ENCODE measurements around the gene CYP2A7.
"Not testable (repeated sequence)": the region's sequence is repeated elsewhere in the genome, so short reads cannot be mapped to it uniquely, and the experiment has no call there.

The CYP2A7 gene

GRCh38 chr19:40923934-40924391 lies 41.9 kb upstream of the CYP2A7 start:
- Histone ChIP-seq H3K27ac (replicated peaks) (no peak overlapping the region), H3K4me3 (replicated peaks; ENCODE audit: insufficient read depth, low read length) (no peak overlapping the region), H3K27me3 (ENCODE audit: insufficient read depth, poor library complexity, severe bottlenecking) (no peaks in the 10 kb centered on the region)
- TF ChIP-seq CTCF (IDR thresholded peaks at IDR 0.05; ENCODE audit: insufficient read depth, low read length) (no peak), SPI1 (IDR thresholded peaks at IDR 0.05; ENCODE audit: borderline replicate concordance, low read depth) (no peak), GABPA (IDR thresholded peaks at IDR 0.05; ENCODE audit: low read depth) (no peak), REST (IDR thresholded peaks at IDR 0.05; ENCODE audit: insufficient replicate concordance, low read depth) (no peak), POLR2AphosphoS5 (IDR thresholded peaks at IDR 0.05; ENCODE audit: low read depth) (no peak)
- no peak for DNase-seq (ENCODE audit: low read depth in 1 of 2, low spot score in 1 of 2)

DNA sequence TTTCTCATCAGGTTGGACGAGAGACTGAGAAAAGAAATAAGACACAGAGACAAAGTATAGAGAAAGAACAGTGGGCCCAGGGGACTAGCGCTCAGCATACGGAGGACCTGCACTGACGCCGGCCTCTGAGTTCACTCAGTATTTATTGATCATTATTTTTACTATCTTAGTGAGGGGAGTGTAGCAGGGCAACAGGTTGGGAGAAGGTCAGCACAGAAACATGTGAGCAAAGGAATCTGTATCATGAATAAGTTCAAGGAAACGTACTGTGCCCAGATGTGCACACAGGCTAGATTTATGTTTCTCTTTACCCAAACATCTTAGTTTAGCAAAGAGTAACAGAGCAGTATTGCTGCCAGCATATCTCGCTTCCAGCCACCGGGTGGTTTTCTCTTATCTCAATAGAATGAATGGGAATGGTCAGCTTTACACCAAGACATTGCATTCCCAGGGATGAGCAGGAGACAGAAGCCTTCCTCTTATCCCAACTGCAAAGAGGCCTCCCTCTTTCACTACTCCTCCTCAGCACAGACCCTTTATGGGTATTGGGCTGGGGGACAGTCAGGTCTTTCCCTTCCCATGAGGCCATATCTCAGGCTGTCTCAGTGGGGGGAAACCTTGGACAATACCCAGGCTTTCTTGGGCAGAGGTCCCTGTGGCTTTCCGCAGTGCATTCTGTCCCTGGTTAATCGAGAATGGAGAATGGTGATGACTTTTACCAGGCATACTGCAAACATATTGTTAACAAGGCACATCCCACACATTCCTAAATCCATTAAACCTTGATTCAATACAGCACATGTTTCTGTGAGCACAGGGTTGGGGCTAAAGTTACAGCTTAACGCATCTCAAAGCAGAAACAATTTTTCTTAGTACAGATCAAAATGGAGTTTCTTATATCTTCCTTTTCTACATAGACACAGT lies 40.5 kb upstream of the CYP2A7 start:
- not testable (repeated sequence) for H3K27me3 ChIP-seq (ENCODE audit: insufficient read depth, poor library complexity, severe bottlenecking); DNase-seq (ENCODE audit: low read depth in 1 of 2, low spot score in 1 of 2); H3K27ac ChIP-seq (replicated peaks); H3K4me3 ChIP-seq (replicated peaks; ENCODE audit: insufficient read depth, low read length)

- TF ChIP-seq POLR2AphosphoS5 (IDR thresholded peaks at IDR 0.05; ENCODE audit: low read depth) (no peak), CTCF (IDR thresholded peaks at IDR 0.05; ENCODE audit: insufficient read depth, low read length) (no peak), GABPA (IDR thresholded peaks at IDR 0.05; ENCODE audit: low read depth) (no peak), SPI1 (IDR thresholded peaks at IDR 0.05; ENCODE audit: borderline replicate concordance, low read depth) (no peak), REST (IDR thresholded peaks at IDR 0.05; ENCODE audit: insufficient replicate concordance, low read depth) (no peak)
- H3K27ac ChIP-seq (replicated peaks) = no peak overlapping the region
- DNase-seq (ENCODE audit: low read depth in 1 of 2, low spot score in 1 of 2) = no peak
- H3K4me3 ChIP-seq (replicated peaks; ENCODE audit: insufficient read depth, low read length) = no peak overlapping the region
- H3K27me3 ChIP-seq (ENCODE audit: insufficient read depth, poor library complexity, severe bottlenecking) = no peaks in the 10 kb centered on the region
Measured at GRCh38 chr19:40921005-40921897, 39.2 kb upstream of the CYP2A7 start.

Measured in HL-60 (cell line).